Panc1 (cell line): ENCODE measurements around the gene PRKCZ. TPM values are rescaled to one million over a fixed set of nuclear protein-coding genes. Genes with fewer than 3 reads are reported as not detected.
"Not testable (repeated sequence)": the region's sequence is repeated elsewhere in the genome, so short reads cannot be mapped to it uniquely, and the experiment has no call there.

Source experiments
- ATAC-seq: fragments of 200-7000 bp; cut with Tn5 transposase; 2 replicates; pipeline ENCODE4 v1.9.1; 2020; ENCODE audit warnings: mild to moderate bottlenecking, moderate library complexity
- BruUV-seq: library from RNA; stranded (reverse); fragments of 400-500 nt; replicated peaks from 2 replicates; lab custom pipeline; 2021; lab: Mats Ljungman, UMichigan
- CTCF ChIA-PET: fragments of 300-600 bp; sonication (Branson Sonifier 250); formaldehyde crosslinking; loops from one replicate; lab custom pipeline; 2022; ENCODE audit warnings: antibody characterized with exemption; lab: Charles Lee
- POLR2A ChIA-PET: fragments of 300-600 bp; sonication (Branson Sonifier 250); formaldehyde crosslinking; loops from one replicate; lab custom pipeline; 2022; ENCODE audit warnings: antibody characterized with exemption; lab: Charles Lee
- DNase-seq: peaks from one replicate; pipeline ENCODE4 v3.0.0-alpha.2; 2010; ENCODE audit warnings: low read depth, low spot score
- H3K27ac ChIP-seq: 2 replicates; pipeline ENCODE4 v1.5.1; 2011; ENCODE audit warnings: mild to moderate bottlenecking, low read length, inconsistent platforms
- H3K27me3 ChIP-seq: fragments of 200-500 bp; sonication (Bioruptor generic); 2 replicates; pipeline ENCODE4 v1.6.0; 2014; ENCODE audit warnings: low read length, inconsistent platforms; ENCODE audit not compliant: control insufficient read depth, insufficient read depth
- H3K36me3 ChIP-seq: fragments of 200-500 bp; sonication (Bioruptor generic); 2 replicates; pipeline ENCODE4 v1.5.1; 2014; ENCODE audit warnings: inconsistent platforms, mild to moderate bottlenecking, low read length, moderate library complexity; ENCODE audit not compliant: control insufficient read depth, insufficient read depth
- H3K4me1 ChIP-seq: 2 replicates; pipeline ENCODE4 v1.5.1; 2011; ENCODE audit warnings: inconsistent platforms, mild to moderate bottlenecking, low read length, moderate library complexity; ENCODE audit not compliant: control insufficient read depth, insufficient read depth
- H3K4me3 ChIP-seq, 2 experiments: 2 replicates each; pipeline ENCODE4 v1.5.1; 2011 to 2012; ENCODE audit warnings: low read depth in 2 of 2, low read length in 2 of 2, mild to moderate bottlenecking in 2 of 2, inconsistent platforms in 1 of 2, moderate library complexity in 1 of 2
- H3K9me3 ChIP-seq: fragments of 200-500 bp; sonication (Bioruptor generic); 2 replicates; pipeline ENCODE4 v1.5.1; 2014; ENCODE audit warnings: low read depth, mild to moderate bottlenecking, inconsistent platforms, low read length, moderate library complexity; ENCODE audit not compliant: control insufficient read depth, insufficient read depth
- POLR2AphosphoS5 ChIP-seq: IDR thresholded peaks from 2 replicates; pipeline ENCODE4 v1.6.1; 2012; ENCODE audit warnings: mild to moderate bottlenecking, low read depth, low read length, moderate library complexity
- SIN3A ChIP-seq: IDR thresholded peaks from 2 replicates; pipeline ENCODE4 v1.6.1; 2012; ENCODE audit warnings: low read depth, mild to moderate bottlenecking, low read length, moderate library complexity, borderline replicate concordance; ENCODE audit not compliant: insufficient read depth
- TCF7L2 ChIP-seq: IDR thresholded peaks from 2 replicates; pipeline ENCODE4 v1.6.1; 2011; ENCODE audit warnings: mild to moderate bottlenecking, low read depth, low read length, inconsistent platforms
- in situ Hi-C: cut with HindIII; loops from 2 replicates; pipeline ENCODE4 v1.10.0; 2016; ENCODE audit warnings: low sequenced_read_pairs, low pct_unique_long_range_greater_than_20kb
- intact Hi-C: fragments of 100-400 bp; cut with micrococcal nuclease; formaldehyde crosslinking; loops from one replicate; pipeline ENCODE4 v1.10.0; 2022; ENCODE audit not compliant: unreplicated experiment
- total RNA-seq: library from RNA; stranded (reverse); gene quantifications from one replicate; pipeline ENCODE4 v1.2.1, GENCODE V29; 2021; ENCODE audit not compliant: unreplicated experiment
- TF ChIP-seq, protein P1 (sequence below): fragments of 450-650 bp; IDR thresholded peaks from 2 replicates; pipeline ENCODE4 v1.5.1; 2017; ENCODE audit warnings: mild to moderate bottlenecking
- TF ChIP-seq, protein P2 (sequence below), 2 experiments: IDR thresholded peaks; 2 replicates each; pipeline ENCODE4 v1.6.1; 2011 to 2012; ENCODE audit warnings: low read depth in 2 of 2, control low read depth in 1 of 2, low read length in 1 of 2, mild to moderate bottlenecking in 1 of 2, moderate library complexity in 1 of 2; ENCODE audit not compliant: insufficient read depth in 1 of 2

PRKCZ gene
- total RNA-seq, 1 experiment from 2014 or later = 26.7 TPM

DNA sequence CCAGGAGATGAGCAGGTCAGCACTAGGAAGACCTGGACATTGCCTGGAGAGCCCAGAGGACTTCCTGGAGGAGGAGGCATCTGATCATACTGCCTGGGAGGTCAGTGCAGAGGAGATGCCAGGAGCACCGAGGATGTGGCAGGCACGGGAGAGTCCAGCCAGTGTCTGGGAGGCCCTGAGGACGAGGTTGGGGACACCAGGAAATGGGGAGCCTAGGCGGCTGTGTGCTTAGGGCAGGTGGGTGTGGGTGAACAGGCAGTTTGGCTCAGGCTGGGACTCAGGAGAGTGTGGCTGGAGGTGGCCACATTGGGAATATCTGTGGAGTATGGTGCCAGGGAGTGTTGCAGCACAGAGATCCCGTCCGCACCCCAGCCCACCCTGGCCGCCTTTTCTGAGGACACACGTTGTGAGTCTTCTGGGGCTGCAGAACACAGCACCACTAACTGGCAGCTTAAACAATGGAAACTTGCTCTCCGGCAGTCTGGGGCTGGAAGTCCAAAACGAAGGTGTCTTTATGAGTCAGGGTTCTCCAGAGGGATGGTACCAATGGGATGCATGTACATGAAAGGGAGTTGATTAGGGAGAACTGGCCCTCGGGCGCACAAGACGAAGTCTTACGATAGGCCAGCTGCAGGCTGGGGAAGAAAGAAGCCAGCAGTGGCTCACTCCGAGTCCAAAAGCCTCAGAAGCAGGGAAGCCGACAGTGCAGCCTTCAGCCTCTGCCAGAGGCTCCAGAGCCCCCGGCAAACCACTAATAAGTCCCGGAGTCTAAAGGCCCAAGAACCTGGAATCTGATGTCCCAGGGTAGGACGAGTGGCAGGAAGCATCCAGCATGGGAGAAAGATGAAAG, 86.4 kb downstream of the PRKCZ start:
- ATAC-seq (no peak), DNase-seq (no peak)
- TF ChIP-seq, protein P1, sequence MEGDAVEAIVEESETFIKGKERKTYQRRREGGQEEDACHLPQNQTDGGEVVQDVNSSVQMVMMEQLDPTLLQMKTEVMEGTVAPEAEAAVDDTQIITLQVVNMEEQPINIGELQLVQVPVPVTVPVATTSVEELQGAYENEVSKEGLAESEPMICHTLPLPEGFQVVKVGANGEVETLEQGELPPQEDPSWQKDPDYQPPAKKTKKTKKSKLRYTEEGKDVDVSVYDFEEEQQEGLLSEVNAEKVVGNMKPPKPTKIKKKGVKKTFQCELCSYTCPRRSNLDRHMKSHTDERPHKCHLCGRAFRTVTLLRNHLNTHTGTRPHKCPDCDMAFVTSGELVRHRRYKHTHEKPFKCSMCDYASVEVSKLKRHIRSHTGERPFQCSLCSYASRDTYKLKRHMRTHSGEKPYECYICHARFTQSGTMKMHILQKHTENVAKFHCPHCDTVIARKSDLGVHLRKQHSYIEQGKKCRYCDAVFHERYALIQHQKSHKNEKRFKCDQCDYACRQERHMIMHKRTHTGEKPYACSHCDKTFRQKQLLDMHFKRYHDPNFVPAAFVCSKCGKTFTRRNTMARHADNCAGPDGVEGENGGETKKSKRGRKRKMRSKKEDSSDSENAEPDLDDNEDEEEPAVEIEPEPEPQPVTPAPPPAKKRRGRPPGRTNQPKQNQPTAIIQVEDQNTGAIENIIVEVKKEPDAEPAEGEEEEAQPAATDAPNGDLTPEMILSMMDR = no peak
- TF ChIP-seq, protein P2, sequence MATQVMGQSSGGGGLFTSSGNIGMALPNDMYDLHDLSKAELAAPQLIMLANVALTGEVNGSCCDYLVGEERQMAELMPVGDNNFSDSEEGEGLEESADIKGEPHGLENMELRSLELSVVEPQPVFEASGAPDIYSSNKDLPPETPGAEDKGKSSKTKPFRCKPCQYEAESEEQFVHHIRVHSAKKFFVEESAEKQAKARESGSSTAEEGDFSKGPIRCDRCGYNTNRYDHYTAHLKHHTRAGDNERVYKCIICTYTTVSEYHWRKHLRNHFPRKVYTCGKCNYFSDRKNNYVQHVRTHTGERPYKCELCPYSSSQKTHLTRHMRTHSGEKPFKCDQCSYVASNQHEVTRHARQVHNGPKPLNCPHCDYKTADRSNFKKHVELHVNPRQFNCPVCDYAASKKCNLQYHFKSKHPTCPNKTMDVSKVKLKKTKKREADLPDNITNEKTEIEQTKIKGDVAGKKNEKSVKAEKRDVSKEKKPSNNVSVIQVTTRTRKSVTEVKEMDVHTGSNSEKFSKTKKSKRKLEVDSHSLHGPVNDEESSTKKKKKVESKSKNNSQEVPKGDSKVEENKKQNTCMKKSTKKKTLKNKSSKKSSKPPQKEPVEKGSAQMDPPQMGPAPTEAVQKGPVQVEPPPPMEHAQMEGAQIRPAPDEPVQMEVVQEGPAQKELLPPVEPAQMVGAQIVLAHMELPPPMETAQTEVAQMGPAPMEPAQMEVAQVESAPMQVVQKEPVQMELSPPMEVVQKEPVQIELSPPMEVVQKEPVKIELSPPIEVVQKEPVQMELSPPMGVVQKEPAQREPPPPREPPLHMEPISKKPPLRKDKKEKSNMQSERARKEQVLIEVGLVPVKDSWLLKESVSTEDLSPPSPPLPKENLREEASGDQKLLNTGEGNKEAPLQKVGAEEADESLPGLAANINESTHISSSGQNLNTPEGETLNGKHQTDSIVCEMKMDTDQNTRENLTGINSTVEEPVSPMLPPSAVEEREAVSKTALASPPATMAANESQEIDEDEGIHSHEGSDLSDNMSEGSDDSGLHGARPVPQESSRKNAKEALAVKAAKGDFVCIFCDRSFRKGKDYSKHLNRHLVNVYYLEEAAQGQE (IDR thresholded peaks at IDR 0.05; ENCODE audit: insufficient read depth in 1 of 2, low read depth in 2 of 2, low read length in 1 of 2) = no peak
- TF ChIP-seq POLR2AphosphoS5 = no peak
- TF ChIP-seq SIN3A = no peak
- TF ChIP-seq TCF7L2 = no peak
- intact Hi-C loops (no loop called here), in situ Hi-C loops (no loop called here)
- Histone ChIP-seq H3K36me3 (no peaks in the 10 kb centered on the region), H3K4me1 (peaks cover 11% of the 10 kb centered on the region), H3K27ac (no peak overlapping the region), H3K9me3 (no peaks in the 10 kb centered on the region), H3K4me3 (no peak overlapping the region), H3K27me3 (no peaks in the 10 kb centered on the region)
- BruUV-seq = no TSS peak
- POLR2A ChIA-PET = no interaction called here
- CTCF ChIA-PET = no interaction called here

DNA sequence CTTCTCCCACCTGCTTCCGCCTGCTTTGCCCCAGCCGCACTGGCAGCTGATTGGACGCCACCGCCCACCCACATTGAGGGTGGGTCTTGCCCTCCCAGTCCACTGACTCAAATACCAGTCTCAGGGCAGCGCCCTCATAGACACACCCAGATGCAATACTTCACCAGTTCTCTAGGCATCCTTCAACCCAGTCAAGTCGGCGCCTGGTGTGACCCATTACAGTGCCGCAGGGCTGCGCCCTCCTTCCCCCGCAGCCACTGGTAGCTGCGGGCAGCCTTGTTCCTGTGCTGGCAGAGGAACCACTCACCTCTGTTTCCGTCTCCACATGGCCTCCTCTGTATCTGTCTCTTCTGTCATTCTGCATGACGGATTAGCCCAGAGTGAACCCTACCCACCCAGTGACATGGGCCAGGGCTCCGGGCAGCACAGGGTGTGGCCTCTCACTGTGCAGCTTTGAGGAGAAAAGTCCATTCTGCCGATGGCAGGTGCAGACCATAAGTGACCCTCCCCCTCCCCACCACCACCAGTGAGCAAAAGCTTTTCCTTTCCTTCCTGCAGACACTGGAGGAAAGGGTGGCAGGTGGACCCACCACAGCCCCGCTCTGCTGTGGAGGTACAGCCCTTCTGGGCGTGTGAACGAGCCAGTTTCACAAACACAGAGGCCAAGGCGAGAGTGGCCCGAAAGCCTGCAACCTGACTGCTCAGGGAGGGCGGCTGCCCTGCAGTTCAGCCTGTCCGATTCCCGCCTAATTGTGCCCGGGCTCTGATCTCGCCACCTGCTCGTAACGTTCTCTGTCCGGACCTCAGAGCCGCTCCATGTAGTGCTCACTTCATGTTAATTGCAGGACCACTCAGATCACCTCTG, 87.3 kb downstream of the PRKCZ start:
- ATAC-seq = no peak
- DNase-seq = no peak
- H3K4me3 ChIP-seq = no peak overlapping the region
- in situ Hi-C loops = no loop called here
- intact Hi-C loops = no loop called here
- POLR2A ChIA-PET = no interaction called here
- H3K36me3 ChIP-seq = no peaks in the 10 kb centered on the region
- CTCF ChIA-PET = no interaction called here
- H3K27me3 ChIP-seq = no peaks in the 10 kb centered on the region
- H3K4me1 ChIP-seq = peaks cover 6% of the 10 kb centered on the region
- no peak overlapping the region for H3K27ac ChIP-seq
- BruUV-seq = no TSS peak
- TF ChIP-seq, protein P2 (IDR thresholded peaks at IDR 0.05; ENCODE audit: insufficient read depth in 1 of 2, low read depth in 2 of 2, low read length in 1 of 2) = no peak
- TF ChIP-seq SIN3A (no peak), TCF7L2 (no peak), POLR2AphosphoS5 (no peak)
- TF ChIP-seq, protein P1 = no peak
- no peaks in the 10 kb centered on the region for H3K9me3 ChIP-seq

DNA sequence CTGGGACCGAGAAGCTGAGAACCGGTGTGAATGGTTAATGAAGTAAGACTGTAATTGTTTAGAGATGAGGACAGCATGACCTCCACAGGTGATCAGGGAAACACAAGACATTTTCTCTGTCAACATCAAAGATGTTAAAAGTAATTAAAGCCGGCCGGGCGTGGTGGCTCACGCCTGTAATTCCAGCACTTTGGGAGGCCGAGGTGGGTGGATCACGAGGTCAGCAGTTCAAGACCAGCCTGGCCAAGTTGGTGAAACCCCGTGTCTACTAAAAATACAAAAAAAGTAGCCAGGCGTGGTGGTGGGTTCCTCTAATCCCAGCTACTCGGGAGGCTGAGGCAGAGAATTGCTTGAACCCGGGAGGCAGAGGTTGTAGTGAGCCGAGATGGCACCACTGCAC, 88.9 kb downstream of the PRKCZ start:
- in situ Hi-C loops, H3K9me3 ChIP-seq, POLR2A ChIA-PET, ATAC-seq, intact Hi-C loops, BruUV-seq, H3K27me3 ChIP-seq, H3K4me3 ChIP-seq, H3K27ac ChIP-seq, H3K4me1 ChIP-seq, H3K36me3 ChIP-seq, DNase-seq: not testable (repeated sequence)
- CTCF ChIA-PET = interaction anchor here (1.2 to 1.8 kb wide), 2 partner anchors 13 to 30 kb away, joined by 5 to 7 read pairs; no protein-coding TSS in a partner anchor
